ENCODE data around the gene INO80E.

DNA sequence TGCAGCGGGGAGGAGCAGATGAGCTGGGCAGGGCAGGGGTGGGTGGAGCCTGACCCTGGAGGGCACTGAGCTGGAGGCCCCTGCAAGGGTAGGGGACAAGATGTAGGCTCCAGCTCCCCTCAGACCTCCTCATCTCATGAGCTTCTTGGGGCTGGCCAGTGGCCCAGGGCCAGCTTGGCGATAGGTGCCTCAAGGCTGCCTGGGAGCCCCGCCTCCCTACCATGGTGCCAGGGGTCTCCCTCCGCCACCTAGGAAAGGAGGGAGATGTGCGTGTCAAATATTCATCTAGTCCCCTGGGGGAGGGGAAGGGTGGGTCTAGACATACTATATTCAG lies 4.5 kb upstream of the INO80E start:
- TF ChIP-seq SNAI2 (CRISPR knock-in tag; IDR thresholded peaks at IDR 0.05) (no peak), ZFP3 (CRISPR knock-in tag; IDR thresholded peaks at IDR 0.05) (no peak), CSDC2 (CRISPR knock-in tag; IDR thresholded peaks at IDR 0.05) (no peak), ZC3H10 (CRISPR knock-in tag; IDR thresholded peaks at IDR 0.05) (no peak), ISL1 (CRISPR knock-in tag; IDR thresholded peaks at IDR 0.05) (no peak), RARB (CRISPR knock-in tag; IDR thresholded peaks at IDR 0.05) (no peak), ZNF565 (CRISPR knock-in tag; conservative IDR thresholded peaks at IDR 0.05; ENCODE audit: low read depth) (no peak), ZFP30 (CRISPR knock-in tag; IDR thresholded peaks at IDR 0.05) (no peak), ZNF70 (CRISPR knock-in tag; IDR thresholded peaks at IDR 0.05) (no peak)
- TF ChIP-seq, protein P1, sequence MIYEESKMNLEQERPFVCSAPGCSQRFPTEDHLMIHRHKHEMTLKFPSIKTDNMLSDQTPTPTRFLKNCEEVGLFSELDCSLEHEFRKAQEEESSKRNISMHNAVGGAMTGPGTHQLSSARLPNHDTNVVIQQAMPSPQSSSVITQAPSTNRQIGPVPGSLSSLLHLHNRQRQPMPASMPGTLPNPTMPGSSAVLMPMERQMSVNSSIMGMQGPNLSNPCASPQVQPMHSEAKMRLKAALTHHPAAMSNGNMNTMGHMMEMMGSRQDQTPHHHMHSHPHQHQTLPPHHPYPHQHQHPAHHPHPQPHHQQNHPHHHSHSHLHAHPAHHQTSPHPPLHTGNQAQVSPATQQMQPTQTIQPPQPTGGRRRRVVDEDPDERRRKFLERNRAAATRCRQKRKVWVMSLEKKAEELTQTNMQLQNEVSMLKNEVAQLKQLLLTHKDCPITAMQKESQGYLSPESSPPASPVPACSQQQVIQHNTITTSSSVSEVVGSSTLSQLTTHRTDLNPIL (CRISPR knock-in tag; IDR thresholded peaks at IDR 0.05; ENCODE audit: low read depth) = no peak
- TF ChIP-seq, protein P2, sequence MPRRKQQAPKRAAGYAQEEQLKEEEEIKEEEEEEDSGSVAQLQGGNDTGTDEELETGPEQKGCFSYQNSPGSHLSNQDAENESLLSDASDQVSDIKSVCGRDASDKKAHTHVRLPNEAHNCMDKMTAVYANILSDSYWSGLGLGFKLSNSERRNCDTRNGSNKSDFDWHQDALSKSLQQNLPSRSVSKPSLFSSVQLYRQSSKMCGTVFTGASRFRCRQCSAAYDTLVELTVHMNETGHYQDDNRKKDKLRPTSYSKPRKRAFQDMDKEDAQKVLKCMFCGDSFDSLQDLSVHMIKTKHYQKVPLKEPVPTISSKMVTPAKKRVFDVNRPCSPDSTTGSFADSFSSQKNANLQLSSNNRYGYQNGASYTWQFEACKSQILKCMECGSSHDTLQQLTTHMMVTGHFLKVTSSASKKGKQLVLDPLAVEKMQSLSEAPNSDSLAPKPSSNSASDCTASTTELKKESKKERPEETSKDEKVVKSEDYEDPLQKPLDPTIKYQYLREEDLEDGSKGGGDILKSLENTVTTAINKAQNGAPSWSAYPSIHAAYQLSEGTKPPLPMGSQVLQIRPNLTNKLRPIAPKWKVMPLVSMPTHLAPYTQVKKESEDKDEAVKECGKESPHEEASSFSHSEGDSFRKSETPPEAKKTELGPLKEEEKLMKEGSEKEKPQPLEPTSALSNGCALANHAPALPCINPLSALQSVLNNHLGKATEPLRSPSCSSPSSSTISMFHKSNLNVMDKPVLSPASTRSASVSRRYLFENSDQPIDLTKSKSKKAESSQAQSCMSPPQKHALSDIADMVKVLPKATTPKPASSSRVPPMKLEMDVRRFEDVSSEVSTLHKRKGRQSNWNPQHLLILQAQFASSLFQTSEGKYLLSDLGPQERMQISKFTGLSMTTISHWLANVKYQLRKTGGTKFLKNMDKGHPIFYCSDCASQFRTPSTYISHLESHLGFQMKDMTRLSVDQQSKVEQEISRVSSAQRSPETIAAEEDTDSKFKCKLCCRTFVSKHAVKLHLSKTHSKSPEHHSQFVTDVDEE (CRISPR knock-in tag; IDR thresholded peaks at IDR 0.05) = no peak
- TF ChIP-seq, protein P3, sequence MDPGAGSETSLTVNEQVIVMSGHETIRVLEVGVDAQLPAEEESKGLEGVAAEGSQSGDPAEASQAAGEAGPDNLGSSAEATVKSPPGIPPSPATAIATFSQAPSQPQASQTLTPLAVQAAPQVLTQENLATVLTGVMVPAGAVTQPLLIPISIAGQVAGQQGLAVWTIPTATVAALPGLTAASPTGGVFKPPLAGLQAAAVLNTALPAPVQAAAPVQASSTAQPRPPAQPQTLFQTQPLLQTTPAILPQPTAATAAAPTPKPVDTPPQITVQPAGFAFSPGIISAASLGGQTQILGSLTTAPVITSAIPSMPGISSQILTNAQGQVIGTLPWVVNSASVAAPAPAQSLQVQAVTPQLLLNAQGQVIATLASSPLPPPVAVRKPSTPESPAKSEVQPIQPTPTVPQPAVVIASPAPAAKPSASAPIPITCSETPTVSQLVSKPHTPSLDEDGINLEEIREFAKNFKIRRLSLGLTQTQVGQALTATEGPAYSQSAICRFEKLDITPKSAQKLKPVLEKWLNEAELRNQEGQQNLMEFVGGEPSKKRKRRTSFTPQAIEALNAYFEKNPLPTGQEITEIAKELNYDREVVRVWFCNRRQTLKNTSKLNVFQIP (CRISPR knock-in tag; IDR thresholded peaks at IDR 0.05; ENCODE audit: borderline replicate concordance, low read depth) = no peak
